HG03196 (cell line): Measurements from ENCODE around the gene SLC35G6.
A peak's percentile ranks its signal among the peaks of the same experiment; 100 is the strongest.
"Not testable (repeated sequence)": the region's sequence is repeated elsewhere in the genome, so short reads cannot be mapped to it uniquely, and the experiment has no call there.

Experiments
- ATAC-seq: cut with Tn5 transposase; IDR thresholded peaks from one replicate; pipeline ENCODE4 v1.9.1; 2021; ENCODE audit not compliant: unreplicated experiment

The SLC35G6 gene

GRCh38 chr17:7481275-7481674, at the start of gene SLC35G6:
Gene SLC35G6, plus strand, starts transcription at chr17:7481446. Its CDS starts 71 bp downstream, at chr17:7481517.
- not testable (repeated sequence) for ATAC-seq

- ATAC-seq: no peak
These were observed 49.0 kb upstream of the SLC35G6 start for GRCh38 chr17:7432296-7432695.

GRCh38 chr17:7435676-7436555, 45.3 kb upstream of the SLC35G6 start:
- peak; percentile 22 for ATAC-seq

GRCh38 chr17:7436556-7437368, 44.5 kb upstream of the SLC35G6 start:
- peak; percentile 30 for ATAC-seq

- no peak for ATAC-seq
These were observed 43.8 kb upstream of the SLC35G6 start for GRCh38 chr17:7437369-7437863.

GRCh38 chr17:7437950-7438614, 43.2 kb upstream of the SLC35G6 start:
- ATAC-seq: no peak

GRCh38 chr17:7438656-7439460, 42.4 kb upstream of the SLC35G6 start:
- no peak for ATAC-seq

- ATAC-seq: no peak
These were observed 41.7 kb upstream of the SLC35G6 start, which contains the start of gene FGF11 for GRCh38 chr17:7439462-7440112. Gene FGF11, plus strand, starts transcription at chr17:7439512. Its CDS starts 109 bp downstream, at chr17:7439621.

GRCh38 chr17:7440113-7440833, 41.0 kb upstream of the SLC35G6 start:
- ATAC-seq: no peak

- no peak for ATAC-seq
These were observed 40.4 kb upstream of the SLC35G6 start for GRCh38 chr17:7440834-7441195.

GRCh38 chr17:7441266-7441665, 40.0 kb upstream of the SLC35G6 start:
- ATAC-seq: no peak

GRCh38 chr17:7442142-7442541, 39.1 kb upstream of the SLC35G6 start:
- ATAC-seq: no peak

- no peak for ATAC-seq
These were observed 37.5 kb upstream of the SLC35G6 start for GRCh38 chr17:7443499-7444485.

GRCh38 chr17:7444682-7445618, 36.3 kb upstream of the SLC35G6 start, which contains the start of gene CHRNB1:
Gene CHRNB1, plus strand, starts transcription at chr17:7445061. Its CDS starts 67 bp downstream, at chr17:7445128.
- no peak for ATAC-seq

GRCh38 chr17:7445619-7445968, 35.7 kb upstream of the SLC35G6 start:
- no peak for ATAC-seq

- no peak for ATAC-seq
These were observed 32.8 kb upstream of the SLC35G6 start for GRCh38 chr17:7448461-7448860.
